Muscle layer of colon (tissue), 2 donors: ENCODE data around the gene PKM.

Source experiments
- H3K27ac ChIP-seq: one replicate; pipeline ENCODE4 v1.7.0; 2013; ENCODE audit warnings: low read depth, mild to moderate bottlenecking, low read length, moderate library complexity
- H3K27me3 ChIP-seq, 2 donors: one replicate each; pipeline ENCODE4 v1.7.0; 2013; ENCODE audit warnings: low read length in 2 of 2, mild to moderate bottlenecking in 2 of 2; ENCODE audit not compliant: insufficient read depth in 2 of 2, control insufficient read depth in 1 of 2
- H3K36me3 ChIP-seq: one replicate; pipeline ENCODE4 v1.7.0; 2013; ENCODE audit warnings: mild to moderate bottlenecking, low read length; ENCODE audit not compliant: insufficient read depth
- H3K4me1 ChIP-seq: one replicate; pipeline ENCODE4 v1.7.0; 2013; ENCODE audit warnings: mild to moderate bottlenecking, low read length; ENCODE audit not compliant: insufficient read depth
- H3K4me3 ChIP-seq, 2 donors: one replicate each; pipeline ENCODE4 v1.7.0; 2013; ENCODE audit warnings: low read length in 2 of 2, low read depth in 1 of 2, mild to moderate bottlenecking in 1 of 2, moderate library complexity in 1 of 2
- H3K9ac ChIP-seq: one replicate; pipeline ENCODE4 v1.7.0; 2013; ENCODE audit warnings: low read length
- H3K9me3 ChIP-seq: one replicate; pipeline ENCODE4 v1.7.0; 2013; ENCODE audit warnings: mild to moderate bottlenecking, low read length
- donor health status: abdominal sarcoma.
- donor health status: Adenocarcinoma of cecum.

Gene PKM

DNA sequence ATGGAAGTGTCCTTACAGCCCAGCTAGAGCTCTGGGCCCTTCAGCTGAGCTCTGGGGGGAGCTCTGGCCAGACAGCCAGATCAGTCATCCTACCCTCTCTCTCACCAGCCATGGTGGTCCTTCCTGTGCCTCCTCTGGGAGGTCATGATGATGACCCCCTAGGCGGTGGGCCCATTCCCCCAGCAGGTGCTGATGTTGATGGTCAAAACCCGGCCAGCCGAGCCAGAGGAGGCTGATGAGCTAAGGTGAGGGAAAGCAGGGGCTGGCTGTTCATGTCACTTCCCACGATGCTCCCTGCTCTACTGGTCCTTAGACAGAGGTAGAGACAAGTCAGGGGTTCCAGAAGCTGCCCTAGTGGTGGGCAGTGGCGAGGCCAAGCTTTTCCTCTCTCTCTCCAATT lies 68.4 kb downstream of the PKM start:
- Histone ChIP-seq H3K27ac (no peak overlapping the region), H3K36me3 (no peaks in the 10 kb centered on the region), H3K27me3 (no peaks in the 10 kb centered on the region), H3K4me3 (no peak overlapping the region), H3K9me3 (no peaks in the 10 kb centered on the region), H3K9ac (no peak overlapping the region), H3K4me1 (no peaks in the 10 kb centered on the region)

DNA sequence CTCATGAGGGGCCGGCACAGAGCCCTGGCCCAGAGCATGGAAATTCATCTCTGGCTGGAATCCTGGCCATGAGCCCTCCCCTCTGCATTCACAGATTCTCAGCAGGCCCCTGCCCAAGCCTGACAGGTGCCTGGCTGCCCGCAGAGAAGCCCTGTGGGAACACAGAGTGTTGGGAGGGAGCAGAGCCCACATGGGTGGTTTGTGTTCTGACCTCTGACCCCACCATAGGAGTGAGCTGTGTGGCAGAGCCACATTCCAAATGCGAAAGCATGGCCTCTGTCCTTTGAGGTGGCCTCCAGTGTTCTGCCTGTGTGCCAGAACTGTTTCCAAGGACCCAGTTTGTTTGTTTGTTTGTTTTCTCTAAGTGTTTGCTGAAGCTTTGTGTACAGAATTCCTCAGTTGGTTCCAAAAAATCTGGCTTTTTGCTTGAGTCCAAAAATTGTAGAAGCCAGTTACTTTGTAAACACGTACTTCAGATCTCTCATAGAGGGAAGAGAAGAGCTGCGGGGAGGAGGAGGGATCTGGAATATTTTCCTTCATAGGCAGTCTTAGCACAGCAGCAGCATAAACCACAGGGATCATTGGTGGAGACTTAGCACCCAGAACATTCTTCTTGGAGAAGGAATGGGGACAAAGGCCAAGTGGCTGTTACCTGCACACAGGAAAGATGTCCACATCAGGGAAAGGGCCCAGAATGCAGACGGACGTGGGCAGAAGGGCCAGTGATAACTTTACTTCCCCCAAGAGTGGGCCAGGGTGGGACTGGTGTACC lies 69.4 kb downstream of the PKM start:
- Histone ChIP-seq H3K9me3 (no peaks in the 10 kb centered on the region), H3K4me3 (no peak overlapping the region), H3K27me3 (no peaks in the 10 kb centered on the region), H3K4me1 (no peaks in the 10 kb centered on the region), H3K36me3 (no peaks in the 10 kb centered on the region), H3K9ac (no peak overlapping the region), H3K27ac (no peak overlapping the region)

DNA sequence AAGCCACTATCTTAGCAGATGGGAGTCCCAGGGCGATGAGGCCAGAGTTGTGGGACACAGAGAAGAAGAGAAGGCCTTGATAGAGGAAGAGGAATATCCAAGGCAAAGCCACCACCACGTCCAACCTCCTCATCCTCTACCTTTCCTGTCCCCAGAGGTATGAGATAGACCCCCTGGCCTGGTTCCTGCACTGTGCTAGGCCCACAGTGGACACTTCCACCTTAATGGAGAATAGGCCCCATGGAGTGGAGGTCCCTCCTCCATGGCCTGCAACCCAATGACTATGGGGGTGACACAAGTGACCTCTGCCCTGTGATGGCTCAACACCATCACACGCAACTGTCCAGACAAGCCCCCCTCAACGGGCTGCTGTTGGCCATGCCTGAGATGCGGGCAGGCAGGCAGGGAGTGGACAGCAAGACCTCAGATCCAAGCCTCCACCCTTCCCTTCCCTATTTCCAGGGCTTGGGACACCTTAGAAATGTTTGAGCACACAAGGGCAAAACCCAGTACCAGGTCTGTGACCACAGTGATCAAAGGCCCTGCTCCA lies 70.2 kb downstream of the PKM start:
- H3K4me3 ChIP-seq: no peak overlapping the region
- H3K4me1 ChIP-seq: no peaks in the 10 kb centered on the region
- H3K27ac ChIP-seq: no peak overlapping the region
- no peaks in the 10 kb centered on the region for H3K36me3 ChIP-seq
- no peaks in the 10 kb centered on the region for H3K9me3 ChIP-seq
- H3K27me3 ChIP-seq: no peaks in the 10 kb centered on the region
- H3K9ac ChIP-seq: no peak overlapping the region

DNA sequence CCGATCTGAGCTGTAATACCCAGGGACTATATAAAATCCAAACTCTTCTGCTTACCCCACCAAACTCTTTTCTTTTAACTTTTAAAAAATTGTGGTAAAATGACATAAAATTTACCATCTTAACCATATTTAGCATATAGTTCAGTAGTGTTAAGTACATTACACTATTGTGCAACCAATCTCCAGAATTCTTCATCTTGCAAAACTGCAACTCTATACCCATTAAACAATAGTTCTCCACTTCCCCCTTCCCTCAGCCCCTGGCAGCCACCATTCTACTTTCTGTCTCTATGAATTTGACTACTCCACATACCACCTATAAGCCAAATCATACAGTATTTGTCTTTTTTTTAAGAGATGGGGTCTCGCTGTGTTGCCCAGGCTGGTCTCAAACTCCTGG lies 74.1 kb downstream of the PKM start:
- Histone ChIP-seq H3K27ac (no peak overlapping the region), H3K36me3 (no peaks in the 10 kb centered on the region), H3K27me3 (no peaks in the 10 kb centered on the region), H3K9me3 (no peaks in the 10 kb centered on the region), H3K4me3 (no peak overlapping the region), H3K9ac (no peak overlapping the region), H3K4me1 (peaks cover 17% of the 10 kb centered on the region)

DNA sequence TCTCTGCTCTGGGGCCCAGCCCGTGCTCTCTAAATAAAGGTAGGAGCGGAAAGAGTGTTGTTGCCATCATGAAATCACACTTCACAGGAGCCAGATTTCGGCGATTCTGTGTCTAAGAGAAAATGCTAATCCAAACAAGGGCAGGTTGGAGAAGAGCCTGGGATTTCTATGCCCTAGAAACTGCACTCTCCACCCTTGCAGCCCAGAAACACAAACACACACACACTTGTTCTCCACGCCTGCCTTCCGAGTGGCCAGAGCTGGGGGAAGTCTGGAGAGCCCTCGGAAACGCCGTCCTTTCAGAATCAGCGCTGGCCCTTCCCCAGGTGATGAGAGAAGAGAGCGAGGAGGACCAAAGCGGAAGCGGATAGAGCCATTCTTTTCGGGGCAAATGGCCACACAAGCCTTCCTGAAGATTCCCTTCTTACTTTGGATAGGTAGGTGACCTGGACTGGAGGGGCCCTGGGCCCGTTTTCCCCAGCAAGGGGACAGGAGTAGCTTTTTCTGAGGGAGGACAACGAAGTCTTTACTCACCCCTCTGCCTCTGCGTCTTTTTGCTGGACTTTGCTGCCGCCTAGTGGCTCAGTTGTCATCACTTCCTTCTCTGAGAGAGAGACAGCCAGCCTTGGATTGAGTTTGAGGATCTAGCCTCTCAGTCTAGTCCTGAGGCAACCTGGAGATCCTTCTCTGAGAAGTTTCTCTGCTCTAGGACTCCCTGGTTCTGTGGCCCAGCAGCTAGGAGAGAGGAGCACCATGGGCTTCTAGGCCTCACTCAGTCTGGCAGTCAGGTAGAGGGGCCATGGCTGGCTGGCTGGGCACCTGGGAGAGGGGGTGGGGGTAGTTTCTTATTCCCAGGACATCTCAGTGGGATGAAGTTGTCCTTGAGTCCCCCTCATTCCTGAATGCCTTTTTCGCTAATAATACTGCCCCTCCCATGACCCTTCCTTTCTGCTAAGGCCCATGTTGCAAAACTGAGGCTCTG lies 75.1 kb downstream of the PKM start:
- Histone ChIP-seq H3K9ac (peak overlapping the region; percentile 52), H3K27me3 (no peaks in the 10 kb centered on the region), H3K9me3 (no peaks in the 10 kb centered on the region), H3K27ac (peak overlapping the region; percentile 67), H3K36me3 (no peaks in the 10 kb centered on the region), H3K4me1 (peaks cover 17% of the 10 kb centered on the region), H3K4me3 (peak overlapping the region; percentile 45 to 67)

DNA sequence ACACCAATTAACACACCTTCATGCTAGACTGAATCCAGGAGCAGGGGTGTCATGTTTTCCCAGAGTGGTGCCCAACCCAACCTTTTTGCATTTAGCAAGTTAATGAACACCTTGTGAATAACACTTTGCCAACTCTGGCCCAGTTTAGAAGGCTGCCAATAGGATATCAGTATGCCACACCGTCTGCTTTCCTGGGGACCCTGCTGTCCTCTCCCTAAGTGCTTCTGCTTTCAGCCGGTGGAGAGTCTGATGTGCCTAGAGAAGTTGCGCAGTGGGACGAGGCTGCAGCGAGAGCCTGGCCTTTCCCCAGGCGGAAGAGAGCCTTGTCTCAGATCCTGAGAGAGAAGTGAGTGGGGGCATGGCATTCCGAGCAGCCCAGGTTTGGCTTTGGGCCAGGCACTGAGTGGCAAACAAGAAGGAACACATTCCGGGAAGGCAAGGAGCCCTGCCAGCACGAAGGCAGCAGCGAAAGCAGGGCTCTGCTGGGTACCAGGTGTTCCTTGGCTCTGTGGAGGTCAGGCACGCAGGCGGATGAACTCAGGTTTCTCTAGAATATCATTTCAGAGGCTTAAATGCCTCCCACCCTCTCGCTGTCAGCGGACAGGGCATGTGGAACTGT lies 75.9 kb downstream of the PKM start:
- H3K9me3 ChIP-seq: no peaks in the 10 kb centered on the region
- peaks cover 17% of the 10 kb centered on the region for H3K4me1 ChIP-seq
- no peaks in the 10 kb centered on the region for H3K27me3 ChIP-seq
- H3K9ac ChIP-seq: peak overlapping the region; percentile 52
- no peaks in the 10 kb centered on the region for H3K36me3 ChIP-seq
- H3K4me3 ChIP-seq: peak overlapping the region; percentile 45 to 67
- H3K27ac ChIP-seq: peak overlapping the region; percentile 67

DNA sequence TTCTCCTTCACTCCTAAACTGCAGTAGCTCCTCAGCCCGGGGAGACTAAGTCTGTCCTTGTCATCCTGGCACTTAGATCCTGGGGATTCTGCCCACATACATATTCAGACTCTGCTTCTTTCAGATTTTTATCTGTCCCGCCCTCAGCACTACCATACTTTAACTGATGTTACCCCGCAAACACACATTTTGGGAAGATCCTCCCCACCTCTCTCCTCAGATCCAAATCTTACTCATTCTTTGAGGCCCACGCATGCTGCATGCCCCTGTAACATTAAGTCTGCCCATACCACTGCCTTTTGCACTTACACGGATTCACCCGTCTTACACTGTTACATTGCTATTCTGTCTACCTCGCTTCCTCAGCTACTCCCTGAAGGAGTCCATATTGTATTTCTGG lies 76.7 kb downstream of the PKM start:
- Histone ChIP-seq H3K4me3 (no peak overlapping the region), H3K9ac (no peak overlapping the region), H3K27ac (peak overlapping the region; percentile 63), H3K4me1 (peaks cover 17% of the 10 kb centered on the region), H3K9me3 (no peaks in the 10 kb centered on the region), H3K27me3 (no peaks in the 10 kb centered on the region), H3K36me3 (no peaks in the 10 kb centered on the region)

DNA sequence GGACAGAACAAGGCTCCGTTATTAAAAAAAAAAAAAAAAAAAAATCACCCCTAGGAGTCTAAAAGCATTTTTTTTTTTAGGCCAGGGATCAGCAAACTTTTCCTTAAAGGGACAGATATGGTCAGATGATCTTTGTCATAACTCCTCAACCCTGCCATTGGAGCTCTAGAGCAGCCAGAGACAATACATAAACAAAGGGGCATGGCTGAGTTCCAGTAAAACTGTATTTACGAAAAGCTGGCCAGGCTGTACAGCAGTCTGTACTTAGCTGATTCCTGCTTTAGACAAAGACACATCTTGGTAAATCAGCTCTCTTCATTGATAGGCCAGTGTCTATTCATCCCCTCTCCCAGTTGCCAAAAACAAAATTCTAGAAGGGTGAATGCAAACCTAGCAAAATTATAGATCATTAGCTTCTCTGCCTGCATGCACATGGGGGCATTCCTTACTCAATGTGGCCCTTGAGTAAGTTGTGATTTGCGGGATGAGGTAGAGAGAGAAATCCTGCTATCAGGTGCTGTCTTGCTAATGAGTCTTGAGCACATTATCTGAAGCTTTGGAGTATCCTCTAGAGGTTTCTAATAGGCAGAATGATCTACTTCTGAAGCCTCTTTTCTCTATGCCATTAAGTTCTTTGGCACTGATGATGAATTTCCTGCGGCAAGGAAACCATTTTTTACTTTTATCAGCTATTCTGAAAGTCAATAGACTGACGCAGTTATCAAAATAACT lies 77.6 kb downstream of the PKM start:
- Histone ChIP-seq H3K36me3 (no peaks in the 10 kb centered on the region), H3K27me3 (no peaks in the 10 kb centered on the region), H3K9me3 (no peaks in the 10 kb centered on the region), H3K4me1 (peaks cover 17% of the 10 kb centered on the region), H3K9ac (no peak overlapping the region), H3K27ac (no peak overlapping the region), H3K4me3 (no peak overlapping the region)
